Measurements from ENCODE around the gene CRIP1.

CRIP1 gene

DNA sequence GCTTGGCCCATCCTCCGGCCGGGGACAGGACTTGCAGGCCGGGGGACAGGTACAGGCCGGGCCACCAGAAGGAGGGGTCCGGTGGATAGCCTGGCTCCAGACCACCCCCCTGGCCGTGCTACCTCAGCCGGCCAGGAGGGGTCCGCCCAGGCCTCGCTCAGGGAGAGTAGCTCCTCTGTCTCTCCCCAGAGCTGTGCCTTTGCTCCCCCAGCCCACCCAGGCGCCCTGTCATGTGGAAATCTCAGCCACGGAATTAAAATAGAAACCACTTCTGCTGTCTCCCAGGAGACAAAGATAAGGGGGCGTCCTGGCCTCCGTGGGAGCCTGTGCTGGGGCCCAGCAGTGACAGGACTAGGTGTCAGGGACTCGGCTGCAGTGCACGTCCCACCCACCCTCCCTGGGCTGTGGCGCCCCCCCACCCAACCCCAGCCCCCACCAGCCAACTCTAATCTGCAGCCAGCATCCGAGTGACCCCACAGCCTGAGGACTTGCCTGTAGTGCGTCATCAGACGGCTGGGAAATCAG, 15.3 kb upstream of the CRIP1 start:
- DNase-seq, result no peak

DNA sequence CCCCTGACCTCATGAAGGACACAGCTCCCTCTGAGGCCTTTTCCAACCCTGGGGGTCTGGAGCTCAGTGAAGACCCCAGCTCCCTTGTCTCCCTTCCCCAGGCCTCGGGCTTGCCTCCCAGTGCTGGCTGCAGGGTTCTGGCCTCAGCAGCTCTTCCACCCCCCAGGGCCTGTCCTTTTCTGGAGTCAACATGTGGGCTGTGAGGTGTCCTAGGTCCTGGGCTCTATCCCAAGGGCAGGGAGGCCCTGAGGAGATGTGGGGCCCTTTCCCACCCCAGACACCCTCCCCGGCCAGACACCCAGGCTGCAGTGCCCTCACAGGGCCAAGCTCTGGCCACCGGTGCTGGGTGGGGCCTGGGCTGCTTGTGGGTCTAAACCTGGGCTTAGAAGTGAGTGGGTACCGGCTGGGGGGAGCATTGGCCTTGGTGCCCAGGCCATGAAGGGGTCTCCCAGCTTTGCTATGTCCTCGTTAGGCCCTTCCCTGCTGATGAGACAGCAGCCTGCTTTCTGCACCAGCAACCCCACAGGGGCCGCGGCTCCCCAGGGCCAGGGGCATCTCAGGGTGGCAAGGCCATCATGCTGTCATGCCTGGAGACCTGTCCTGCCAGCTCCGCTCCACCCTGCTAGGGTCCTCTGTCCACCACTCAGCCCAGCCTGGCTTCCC, 14.7 kb upstream of the CRIP1 start:
- DNase-seq, result no peak

DNA sequence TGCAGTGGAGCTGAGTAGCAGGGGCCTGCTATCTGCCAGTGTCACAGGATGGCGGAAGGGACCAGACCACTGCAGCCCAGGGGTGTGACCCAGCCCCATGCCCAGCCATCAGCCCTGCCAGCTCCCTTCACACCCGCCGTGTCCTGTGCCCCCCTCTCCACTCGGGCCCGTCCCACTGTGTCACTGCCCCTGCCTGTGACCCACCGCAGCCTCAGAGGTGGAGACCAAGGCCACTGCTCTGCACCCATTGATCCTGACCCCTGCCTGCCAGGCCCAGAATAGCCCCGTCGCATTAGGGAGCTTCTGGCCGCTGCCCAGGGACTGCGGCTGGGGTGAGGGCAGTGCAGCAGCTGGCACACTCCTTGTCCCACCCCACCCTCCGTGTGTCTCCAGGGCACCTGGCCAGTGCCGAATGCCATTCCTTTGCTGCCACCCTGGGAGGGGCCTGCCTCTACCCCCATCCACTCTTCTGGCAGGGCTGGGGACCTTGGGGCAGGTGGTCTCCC, 14.1 kb upstream of the CRIP1 start:
- no peak for DNase-seq

DNA sequence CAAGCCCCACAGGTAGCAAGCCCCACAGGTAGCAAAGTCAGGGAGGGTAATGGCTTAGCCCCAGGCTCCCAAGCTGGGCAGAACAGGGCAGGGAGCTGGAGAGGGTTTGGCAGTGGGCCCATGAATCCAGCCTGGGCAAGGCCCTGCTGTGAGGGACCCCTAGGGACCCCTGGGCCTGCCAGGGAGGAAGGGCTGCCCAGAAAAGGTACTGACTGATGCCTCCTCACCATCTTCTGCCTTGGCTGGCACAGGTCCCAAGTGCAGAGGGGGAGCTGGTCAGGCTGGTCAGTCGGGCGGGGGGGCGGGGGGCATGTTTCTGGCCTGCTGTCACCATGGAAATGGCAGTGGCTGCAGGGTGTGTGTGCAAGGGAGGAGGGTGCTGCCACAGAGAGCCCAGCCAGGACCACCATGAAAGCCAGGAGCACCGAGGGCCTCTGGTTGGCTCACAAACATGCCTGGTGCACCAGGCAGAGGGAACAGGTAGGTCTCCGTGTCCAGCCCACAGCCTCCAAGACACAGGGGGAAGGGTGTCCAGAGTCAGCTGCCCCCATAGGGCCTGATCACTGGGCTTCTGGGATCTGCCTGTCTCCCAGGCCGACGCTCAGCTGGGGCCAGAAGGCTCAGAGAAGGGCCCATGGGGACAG, 13.5 kb upstream of the CRIP1 start:
- DNase-seq, result no peak

DNA sequence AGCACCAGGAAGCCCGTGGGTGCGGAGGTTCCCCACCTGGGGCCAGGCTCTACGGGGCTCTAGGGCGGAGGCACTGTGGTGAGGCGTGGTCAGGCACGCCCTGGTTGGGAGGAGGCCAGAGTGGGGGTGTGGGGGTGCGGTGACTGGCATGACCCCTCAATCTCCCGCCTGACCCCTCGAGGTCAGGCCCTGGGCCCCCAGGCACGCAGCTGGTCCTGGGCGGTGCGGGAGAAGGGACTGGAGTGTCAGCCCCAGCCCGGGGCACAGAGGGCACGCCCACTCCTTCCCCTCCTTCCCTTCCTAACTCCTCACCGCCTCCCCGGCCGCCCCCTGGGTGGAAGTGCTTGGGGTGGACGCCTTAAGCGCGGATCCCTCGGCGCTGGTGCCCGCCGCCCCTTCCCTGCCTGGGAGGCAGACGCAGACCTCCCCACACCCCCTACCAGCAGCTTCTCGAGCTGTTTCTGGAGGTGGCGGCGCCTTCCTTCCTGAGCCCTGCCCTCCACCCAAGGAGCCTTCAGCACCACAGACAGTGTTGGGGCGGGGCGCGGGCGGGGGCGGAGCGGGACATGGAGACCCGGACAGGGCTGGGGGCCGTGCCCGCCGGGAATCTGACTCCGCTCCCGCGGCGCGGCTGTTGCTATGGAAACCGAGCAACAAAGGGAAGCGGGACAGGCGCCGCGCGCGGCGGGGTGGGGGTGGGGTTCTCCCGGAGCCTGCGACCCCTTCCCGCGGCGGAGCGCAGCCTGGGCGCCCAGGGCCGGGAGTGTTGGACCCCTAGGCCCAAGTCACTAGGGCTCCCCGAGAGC, 12.8 kb upstream of the CRIP1 start:
- DNase-seq, result peak; percentile 54

DNA sequence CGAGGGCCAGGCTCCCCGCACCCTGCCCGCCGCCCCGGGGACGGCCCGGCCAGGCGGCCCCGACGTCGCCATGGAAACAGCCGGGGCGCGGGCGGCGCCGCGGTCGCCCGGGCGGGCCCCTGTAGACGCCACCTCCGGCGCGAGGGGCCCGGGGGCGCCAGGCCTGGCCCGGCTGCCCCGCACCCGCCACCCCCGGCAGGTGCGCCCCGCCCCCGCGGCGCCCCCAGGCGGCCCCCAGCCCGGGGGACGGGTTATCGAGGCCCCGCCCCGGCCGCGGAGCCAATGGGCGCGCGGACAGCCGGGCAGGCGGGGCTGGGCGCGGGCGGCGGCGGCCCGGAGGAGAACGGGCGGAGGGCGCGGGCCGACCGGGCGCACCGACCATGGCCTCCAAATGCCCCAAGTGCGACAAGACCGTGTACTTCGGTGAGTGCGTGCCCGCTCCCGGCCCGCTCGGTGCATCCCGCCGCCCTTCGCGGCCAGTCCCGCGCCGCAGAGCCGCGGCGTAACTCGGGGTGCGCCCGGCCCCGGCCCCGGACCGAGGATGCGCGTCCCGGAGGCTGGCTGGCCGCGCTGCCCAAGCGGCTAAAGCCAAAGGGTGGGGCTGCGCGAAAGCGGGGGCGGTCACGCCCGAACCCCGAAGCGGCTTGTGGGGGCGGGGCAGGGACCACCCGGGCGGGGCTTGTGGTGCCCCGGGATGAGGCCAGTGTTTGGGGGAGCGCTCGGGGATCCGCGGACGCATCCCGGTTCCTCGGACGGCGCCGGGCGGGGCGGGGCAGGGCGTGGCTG, 12.0 kb upstream of the CRIP1 start, which contains the start of gene CRIP2:
Gene CRIP2, plus strand, starts transcription at position 339 of the 786 bp plus-strand sequence. Its CDS starts 42 bp downstream, at position 381.
- no peak for DNase-seq

DNA sequence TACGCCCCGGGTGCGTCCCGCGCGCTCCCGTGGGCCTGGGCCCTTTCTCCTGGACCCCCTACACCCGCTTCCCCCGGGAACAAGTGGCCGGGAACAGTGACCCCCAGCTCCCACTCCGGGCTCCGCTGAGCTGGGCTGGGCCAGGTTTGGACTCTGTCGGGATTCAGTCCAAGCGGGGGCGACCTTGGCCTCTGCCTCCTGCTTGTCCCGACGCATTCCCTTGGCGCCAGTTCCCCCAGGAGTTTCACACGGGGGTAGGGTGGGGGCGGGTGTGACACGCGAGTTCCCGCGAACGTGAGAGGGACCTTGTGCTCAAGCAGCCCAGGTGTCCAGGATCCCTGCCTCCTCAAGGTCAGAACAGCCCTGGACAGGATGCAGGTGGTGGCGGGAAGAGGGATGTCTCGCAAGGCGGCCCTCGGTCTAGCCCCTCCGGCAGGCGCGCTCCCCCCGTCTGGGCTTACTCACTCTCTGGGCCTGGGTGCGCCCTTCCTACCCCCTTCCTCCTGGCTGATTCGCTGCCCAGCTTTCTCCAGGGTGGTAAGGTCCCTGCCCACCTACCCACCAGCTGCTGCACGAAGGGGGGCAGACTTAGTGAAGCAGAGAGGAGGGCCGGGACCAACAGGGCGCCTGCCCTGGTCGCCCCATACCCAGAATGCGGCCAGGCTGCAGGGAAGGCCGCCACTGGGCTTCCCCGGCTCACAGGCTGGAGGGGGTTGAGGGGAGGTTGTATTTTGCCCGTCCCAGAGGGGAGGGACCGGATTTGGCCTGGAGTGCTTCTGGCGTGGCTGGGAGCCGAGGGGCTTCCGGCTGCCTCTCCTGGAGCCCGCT, 11.2 kb upstream of the CRIP1 start:
- DNase-seq, result no peak

DNA sequence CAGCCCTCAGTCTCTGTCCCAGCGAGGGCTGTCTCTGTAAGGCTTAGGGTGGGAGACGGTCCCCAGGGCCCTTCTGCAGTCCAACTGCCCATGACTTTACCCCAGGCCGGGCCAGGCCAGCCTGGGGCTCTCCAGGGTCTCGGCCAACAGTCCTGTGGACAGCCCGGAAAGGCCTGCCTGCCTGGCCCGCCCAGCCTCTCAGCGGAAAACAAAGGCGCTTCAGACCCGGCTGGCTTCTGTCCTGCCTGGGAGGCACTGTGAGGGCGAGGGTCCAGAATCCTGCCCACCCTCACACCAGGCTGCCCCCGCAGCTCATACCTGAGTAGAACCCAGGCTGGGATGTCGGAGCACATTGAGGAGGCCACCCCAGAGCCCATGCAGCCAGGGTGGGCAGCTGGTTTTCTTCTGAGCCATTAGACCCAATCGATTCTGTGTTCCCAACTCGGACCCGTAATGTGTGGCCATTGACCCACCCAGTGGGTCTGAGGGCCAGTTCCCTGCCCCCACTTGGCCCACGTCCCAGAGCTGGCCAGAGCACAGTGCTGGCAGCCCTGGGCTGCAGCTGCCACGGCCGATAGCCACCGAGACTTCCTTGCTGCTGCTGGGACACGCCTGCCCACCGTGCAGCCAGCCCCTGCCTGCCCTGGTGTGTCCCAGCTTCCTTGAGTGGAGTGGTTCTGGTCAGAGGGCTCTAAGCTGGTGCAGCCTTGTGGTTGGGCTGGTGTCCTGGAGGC, 10.4 kb upstream of the CRIP1 start:
- no peak for DNase-seq

DNA sequence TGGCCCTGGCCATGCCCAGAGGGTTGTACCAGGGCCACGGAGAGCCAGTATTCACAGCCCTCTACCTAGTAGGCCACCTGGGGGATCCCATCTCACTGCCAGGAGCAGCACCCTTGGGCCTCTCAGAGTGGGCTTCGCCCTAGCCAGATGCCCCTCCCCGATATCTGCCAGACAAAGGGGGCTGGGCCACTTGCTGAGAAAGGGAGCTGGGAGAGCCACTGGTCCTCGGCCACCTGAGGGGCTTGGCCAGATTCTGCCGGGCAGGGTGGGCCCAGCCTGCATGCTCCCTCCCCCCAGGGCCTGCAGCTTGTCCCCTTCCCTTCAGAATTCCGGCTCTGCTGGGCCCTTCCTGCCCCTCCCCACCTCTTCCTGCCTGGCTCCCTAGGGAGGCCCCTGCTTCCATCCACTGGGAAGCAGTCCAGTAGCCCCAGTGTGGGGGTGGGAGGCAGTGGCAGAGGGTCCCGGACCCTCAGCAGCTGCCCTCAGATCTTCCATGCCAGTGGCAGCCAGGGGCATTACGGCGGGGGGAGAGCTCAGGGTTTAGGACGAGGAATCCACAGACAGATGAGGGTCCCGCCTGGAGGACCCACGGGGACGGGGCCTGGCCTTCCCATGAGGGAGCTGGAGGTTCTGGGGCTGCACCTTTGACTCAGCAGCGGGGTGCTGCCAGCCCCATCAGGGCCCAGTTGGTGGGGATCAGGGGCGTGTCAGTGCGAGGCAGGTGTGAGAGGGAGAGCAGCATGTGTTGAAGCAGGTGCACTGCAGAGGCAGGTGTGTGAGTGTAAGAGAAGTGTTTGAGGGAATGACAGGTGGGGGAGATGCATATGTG, 9.6 kb upstream of the CRIP1 start:
- DNase-seq, result no peak

DNA sequence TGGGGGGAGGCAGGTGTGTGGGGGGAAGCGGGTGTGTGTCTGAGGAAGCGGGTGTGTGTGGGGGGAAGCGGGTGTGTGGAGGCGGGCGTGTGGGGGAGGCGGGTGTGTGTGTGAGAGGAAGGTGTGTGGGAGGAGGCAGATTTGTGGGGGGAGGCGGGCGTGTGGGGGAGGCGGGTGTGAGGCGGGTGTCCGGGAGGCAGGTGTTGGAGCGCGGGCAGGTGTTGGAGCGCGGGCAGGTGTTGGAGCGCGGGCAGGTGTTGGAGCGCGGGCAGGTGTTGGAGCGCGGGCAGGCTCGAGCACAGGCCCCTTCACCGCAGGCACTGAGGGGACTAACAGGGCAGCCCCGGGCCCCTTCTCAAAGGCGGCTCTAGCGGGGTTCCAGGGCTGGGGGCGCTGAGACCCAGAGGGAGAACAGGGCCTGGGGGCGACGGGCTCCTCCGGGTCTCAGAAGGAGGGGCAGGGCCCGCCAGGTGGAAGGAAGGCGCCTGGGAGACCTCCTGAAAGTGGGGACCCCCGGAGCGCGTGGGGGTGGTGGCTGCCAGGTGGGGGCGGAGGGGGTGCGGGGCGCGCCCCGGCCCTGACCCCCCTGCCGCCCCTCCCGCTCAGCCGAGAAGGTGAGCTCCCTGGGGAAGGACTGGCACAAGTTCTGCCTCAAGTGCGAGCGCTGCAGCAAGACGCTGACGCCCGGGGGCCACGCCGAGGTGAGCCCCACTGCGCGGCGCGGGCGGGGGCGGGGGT, 8.9 kb upstream of the CRIP1 start:
- no peak for DNase-seq

DNA sequence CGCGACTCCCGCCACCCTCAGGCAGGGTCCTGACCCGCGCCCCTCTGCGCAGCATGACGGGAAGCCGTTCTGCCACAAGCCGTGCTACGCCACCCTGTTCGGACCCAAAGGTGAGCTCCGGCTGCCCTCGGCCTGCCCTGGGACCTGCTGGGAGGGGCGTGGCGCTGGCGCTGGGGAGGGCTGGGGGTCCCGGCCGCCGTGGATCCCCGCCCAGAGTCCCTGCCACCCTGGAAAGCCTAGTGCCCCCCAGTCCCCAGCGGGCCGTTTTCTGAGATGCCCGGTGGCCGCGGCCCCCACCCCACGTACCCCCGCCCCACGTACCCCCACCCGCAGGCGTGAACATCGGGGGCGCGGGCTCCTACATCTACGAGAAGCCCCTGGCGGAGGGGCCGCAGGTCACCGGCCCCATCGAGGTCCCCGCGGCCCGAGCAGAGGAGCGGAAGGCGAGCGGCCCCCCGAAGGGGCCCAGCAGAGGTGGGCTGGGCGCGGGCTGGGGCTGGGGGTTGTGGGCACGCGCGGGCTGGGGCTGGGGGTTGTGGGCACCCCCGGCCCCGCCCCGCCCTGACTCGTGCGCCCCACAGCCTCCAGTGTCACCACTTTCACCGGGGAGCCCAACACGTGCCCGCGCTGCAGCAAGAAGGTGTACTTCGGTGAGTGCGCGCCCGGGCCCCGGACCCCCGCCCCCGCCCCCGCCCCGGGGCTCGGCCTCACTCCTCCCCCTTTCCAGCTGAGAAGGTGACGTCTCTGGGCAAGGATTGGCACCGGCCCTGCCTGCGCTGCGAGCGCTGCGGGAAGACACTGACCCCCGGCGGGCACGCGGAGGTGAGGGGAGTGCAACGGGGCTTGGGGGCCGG, 8.1 kb upstream of the CRIP1 start:
- no peak for DNase-seq

DNA sequence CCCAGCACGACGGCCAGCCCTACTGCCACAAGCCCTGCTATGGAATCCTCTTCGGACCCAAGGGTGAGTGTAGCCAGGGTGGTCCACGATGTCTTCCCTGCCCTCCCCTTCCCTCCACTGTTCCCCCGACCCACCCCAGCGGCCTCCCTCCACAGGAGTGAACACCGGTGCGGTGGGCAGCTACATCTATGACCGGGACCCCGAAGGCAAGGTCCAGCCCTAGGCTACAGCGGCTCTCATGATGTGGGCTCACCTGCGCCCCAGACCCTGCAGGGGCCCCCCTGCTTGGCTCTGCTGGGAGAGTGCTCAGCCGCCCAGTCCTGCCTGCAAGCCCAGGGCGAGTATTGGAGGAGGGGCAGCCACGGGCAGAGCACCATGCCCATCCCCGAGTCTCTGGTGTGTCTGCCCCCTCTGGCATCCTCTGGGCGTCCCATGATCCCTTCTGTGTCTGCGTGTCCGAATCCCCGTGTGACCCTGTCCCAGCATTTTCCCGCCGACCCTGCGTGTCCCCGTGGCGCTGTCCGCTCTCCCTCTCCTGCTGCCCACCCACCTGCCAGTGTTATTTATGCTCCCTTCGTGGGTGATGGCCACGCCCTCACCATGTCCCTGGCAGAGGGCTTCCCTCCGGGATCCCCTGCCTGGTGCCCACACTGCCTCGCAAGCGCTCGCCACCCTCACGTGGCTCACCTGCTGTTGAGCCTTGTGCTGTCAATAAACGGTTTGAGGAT, 7.1 kb upstream of the CRIP1 start:
- no peak for DNase-seq

DNA sequence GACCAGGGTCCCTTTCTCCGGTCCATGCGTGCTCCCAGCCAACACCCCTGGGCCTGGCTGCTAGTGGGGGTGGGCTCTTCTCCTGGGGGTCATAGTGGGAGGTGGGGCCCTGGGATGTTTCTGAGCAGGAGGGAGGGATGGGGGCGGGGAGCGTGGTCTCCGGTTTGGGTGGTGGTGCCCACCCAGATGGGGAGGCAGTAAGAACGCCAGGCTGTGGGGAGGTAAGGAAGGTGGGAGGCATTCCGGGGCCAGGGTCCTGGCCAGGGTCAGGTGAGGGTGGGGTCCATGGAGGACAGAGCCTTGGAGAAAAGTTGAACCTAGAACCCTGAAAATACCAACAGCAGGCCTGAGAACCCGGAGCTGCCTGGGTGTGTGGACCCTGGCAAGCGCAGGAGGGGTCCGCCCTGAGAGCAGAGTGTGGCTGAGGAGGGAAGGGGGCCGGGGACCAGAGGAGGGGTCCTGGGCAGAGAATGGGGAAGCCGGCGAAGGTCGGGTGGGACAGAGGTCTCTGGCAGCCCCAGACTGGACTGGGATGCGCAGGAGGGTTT, 6.4 kb upstream of the CRIP1 start:
- DNase-seq, result no peak

DNA sequence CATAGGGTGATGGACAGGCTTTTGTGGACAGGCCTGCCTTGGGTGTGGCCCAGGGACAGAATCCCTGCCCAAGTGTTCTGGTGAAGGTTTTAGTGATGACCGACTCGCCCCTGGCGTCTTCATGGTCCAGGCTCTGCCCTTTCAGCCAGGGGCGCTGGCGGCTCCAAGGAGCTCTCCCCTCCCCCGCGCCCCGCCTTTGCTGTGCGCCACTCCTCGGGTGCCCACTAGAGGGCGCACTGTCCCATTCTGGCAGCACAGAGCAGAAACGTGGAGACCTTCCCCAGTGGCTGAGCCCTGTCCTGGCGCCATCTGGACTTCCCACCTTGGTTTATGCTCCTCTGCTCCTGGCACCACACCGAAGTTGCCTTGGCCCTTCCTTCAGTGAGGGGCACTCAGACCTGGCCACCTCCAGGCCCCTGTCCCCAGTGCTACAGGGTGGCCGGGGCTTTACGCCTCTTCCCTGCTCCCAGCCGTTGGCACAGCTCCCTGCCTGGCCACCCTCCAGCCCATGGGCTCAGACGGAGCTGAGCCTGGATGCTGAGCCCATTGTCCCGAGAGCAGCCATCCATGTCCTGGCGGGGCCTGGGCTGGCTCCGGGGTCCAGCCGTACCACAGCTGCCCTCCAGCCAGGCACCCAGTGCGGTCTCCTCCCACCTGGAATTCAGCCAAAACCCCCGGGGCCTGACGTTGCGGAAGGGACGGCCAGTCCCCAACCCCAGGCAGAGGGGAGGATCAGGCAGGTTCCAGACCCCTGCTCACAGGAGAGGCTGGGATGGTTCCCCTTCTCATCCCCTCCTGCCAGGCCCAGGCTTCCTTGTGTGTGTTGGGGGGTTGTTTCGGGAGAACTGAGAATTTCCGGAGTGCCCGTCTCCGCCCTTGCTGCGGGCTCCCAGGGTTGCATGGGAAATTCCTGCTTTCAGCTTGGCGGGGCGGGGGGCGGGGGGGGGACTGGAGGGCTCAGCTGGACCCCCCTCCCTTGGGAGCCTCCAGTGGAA, 5.6 kb upstream of the CRIP1 start:
- DNase-seq, result peak; percentile 89

DNA sequence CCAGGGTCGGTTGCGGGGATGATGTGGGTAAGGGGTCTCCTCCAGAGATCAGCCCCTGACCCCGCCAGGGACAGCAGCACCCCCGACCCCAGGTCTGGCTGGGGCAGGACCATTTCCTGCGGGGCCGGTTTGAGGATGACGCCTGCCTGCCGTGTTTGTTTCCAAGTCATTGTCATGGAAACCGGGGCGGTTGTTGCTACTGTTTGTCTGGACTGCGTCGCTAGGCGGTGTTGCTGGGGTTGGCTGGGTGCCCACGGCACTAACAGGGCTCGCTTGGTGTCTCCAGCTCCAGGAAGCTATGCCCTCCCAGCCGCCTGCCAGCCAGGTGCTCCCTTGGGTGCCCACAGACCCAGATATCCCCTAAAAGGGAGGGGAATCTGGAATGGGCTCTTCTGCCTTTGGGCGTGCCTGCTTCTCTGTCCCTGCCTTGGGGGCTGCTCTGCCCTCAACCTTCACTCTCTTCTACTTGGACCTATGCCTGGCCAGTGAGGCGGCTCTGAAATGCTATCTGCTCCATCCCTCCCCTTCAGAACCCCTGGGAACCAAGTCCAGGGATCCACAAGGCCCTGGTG, 4.7 kb upstream of the CRIP1 start:
- DNase-seq, result peak; percentile 94

Data from stimulated activated CD4-positive, alpha-beta T cell treated with anti-CD3 and anti-CD28 coated beads, Interleukin-1b, Interleukin-23, amount 100 ng/mL, for 48 hours (primary cell).